Measurements from ENCODE around the gene ZNF76. TPM values are rescaled to one million over a fixed set of nuclear protein-coding genes. Genes with fewer than 3 reads are reported as not detected.

The ZNF76 gene
- total RNA-seq, 1 donor from 2014 or later = 12.7 TPM

DNA sequence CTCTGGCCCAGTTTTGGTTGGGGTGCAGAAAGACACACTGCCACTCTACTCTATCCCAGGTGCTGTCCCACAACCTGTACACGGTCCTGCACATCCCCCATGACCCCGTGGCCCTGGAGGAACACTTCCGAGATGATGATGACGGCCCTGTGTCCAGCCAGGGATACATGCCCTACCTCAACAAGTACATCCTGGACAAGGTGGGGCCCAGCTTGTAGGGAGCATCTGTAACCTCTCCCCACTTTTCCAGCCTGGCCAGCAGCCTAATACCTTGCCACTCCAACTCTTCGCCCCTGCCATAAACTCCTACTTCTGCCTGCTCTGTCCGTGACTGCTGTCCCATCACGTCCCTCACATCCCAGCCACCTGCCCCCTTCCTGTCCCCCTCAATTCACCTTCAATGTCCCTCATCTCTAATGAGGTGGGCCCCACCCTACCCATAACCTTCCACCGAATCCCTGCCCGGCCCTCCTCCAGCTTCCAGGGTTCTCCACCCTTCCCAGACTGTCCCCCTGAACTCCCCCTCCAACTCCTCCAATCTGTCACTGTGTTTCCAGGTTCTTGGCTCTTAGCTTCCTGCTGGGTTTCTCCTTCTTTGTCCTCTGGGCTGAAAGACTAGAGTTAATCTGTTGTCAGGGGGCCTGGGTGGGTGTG, 50.2 kb downstream of the ZNF76 start:
- TF ChIP-seq, protein P1, sequence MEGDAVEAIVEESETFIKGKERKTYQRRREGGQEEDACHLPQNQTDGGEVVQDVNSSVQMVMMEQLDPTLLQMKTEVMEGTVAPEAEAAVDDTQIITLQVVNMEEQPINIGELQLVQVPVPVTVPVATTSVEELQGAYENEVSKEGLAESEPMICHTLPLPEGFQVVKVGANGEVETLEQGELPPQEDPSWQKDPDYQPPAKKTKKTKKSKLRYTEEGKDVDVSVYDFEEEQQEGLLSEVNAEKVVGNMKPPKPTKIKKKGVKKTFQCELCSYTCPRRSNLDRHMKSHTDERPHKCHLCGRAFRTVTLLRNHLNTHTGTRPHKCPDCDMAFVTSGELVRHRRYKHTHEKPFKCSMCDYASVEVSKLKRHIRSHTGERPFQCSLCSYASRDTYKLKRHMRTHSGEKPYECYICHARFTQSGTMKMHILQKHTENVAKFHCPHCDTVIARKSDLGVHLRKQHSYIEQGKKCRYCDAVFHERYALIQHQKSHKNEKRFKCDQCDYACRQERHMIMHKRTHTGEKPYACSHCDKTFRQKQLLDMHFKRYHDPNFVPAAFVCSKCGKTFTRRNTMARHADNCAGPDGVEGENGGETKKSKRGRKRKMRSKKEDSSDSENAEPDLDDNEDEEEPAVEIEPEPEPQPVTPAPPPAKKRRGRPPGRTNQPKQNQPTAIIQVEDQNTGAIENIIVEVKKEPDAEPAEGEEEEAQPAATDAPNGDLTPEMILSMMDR (IDR thresholded peaks at IDR 0.05; ENCODE audit: insufficient read depth, low read depth, low read length) = no peak
- no peak for TF ChIP-seq EZH2 (IDR thresholded peaks at IDR 0.05; ENCODE audit: insufficient read depth, low read length)
- H3K27me3 Mint-ChIP-seq (ENCODE audit: low read depth, unreplicated experiment) = peaks cover 35% of the 10 kb centered on the region
- FAIRE-seq (no peak), DNase-seq (ENCODE audit: low read depth) (no peak)
- no peak overlapping the region for H3K27ac Mint-ChIP-seq (ENCODE audit: unreplicated experiment)
- H3K4me2 ChIP-seq (ENCODE audit: low read length) = no peak overlapping the region
- peaks cover 9% of the 10 kb centered on the region for H3K27me3 ChIP-seq (ENCODE audit: insufficient read depth, low read length)
- H3K4me1 ChIP-seq (ENCODE audit: insufficient read depth, low read length) = no peaks in the 10 kb centered on the region
- no peak overlapping the region for H3K4me3 ChIP-seq (ENCODE audit: insufficient read depth, low read depth, low read length)
- no peaks in the 10 kb centered on the region for H3K9me3 ChIP-seq (ENCODE audit: insufficient read depth, low read depth, low read length)
- no peak overlapping the region for H3K4me3 Mint-ChIP-seq (ENCODE audit: unreplicated experiment)
- H3K9ac ChIP-seq (ENCODE audit: low read length) = no peak overlapping the region
- H4K20me1 ChIP-seq (ENCODE audit: insufficient read depth, low read length) = no peaks in the 10 kb centered on the region
- no peaks in the 10 kb centered on the region for H3K79me2 ChIP-seq (ENCODE audit: insufficient read depth, low read length)
- no peaks in the 10 kb centered on the region for H3K4me1 Mint-ChIP-seq (ENCODE audit: low read depth, unreplicated experiment)
- no peak overlapping the region for H3K27ac ChIP-seq (ENCODE audit: low read depth, low read length)
- no peak overlapping the region for H2AFZ ChIP-seq (ENCODE audit: low read depth, low read length)
- peaks cover 1% of the 10 kb centered on the region for H3K9me3 Mint-ChIP-seq (ENCODE audit: unreplicated experiment)
- no peaks in the 10 kb centered on the region for H3K36me3 Mint-ChIP-seq (ENCODE audit: low read depth, unreplicated experiment)
- H3K36me3 ChIP-seq (ENCODE audit: insufficient read depth, low read length) = no peaks in the 10 kb centered on the region

- H3K27me3 Mint-ChIP-seq (ENCODE audit: low read depth, unreplicated experiment) = peaks cover 35% of the 10 kb centered on the region
- Histone ChIP-seq H3K79me2 (ENCODE audit: insufficient read depth, low read length) (no peaks in the 10 kb centered on the region), H3K4me1 (ENCODE audit: insufficient read depth, low read length) (no peaks in the 10 kb centered on the region), H3K27me3 (ENCODE audit: insufficient read depth, low read length) (peaks cover 13% of the 10 kb centered on the region), H2AFZ (ENCODE audit: low read depth, low read length) (no peak overlapping the region), H4K20me1 (ENCODE audit: insufficient read depth, low read length) (no peaks in the 10 kb centered on the region), H3K27ac (ENCODE audit: low read depth, low read length) (no peak overlapping the region), H3K4me2 (ENCODE audit: low read length) (no peak overlapping the region), H3K9ac (ENCODE audit: low read length) (no peak overlapping the region), H3K4me3 (ENCODE audit: insufficient read depth, low read depth, low read length) (no peak overlapping the region), H3K9me3 (ENCODE audit: insufficient read depth, low read depth, low read length) (no peaks in the 10 kb centered on the region), H3K36me3 (ENCODE audit: insufficient read depth, low read length) (no peaks in the 10 kb centered on the region)
- FAIRE-seq (no peak), DNase-seq (ENCODE audit: low read depth) (no peak)
- H3K4me1 Mint-ChIP-seq (ENCODE audit: low read depth, unreplicated experiment) = no peaks in the 10 kb centered on the region
- no peaks in the 10 kb centered on the region for H3K36me3 Mint-ChIP-seq (ENCODE audit: low read depth, unreplicated experiment)
- no peak overlapping the region for H3K27ac Mint-ChIP-seq (ENCODE audit: unreplicated experiment)
- no peak overlapping the region for H3K4me3 Mint-ChIP-seq (ENCODE audit: unreplicated experiment)
- TF ChIP-seq, protein P1 (IDR thresholded peaks at IDR 0.05; ENCODE audit: insufficient read depth, low read depth, low read length) = no peak
- no peak for TF ChIP-seq EZH2 (IDR thresholded peaks at IDR 0.05; ENCODE audit: insufficient read depth, low read length)
- H3K9me3 Mint-ChIP-seq (ENCODE audit: unreplicated experiment) = peaks cover 1% of the 10 kb centered on the region
Measured at GRCh38 chr6:35310265-35310831, 50.8 kb downstream of the ZNF76 start.
